ENCODE measurements around the gene DNMT3A. TPM values are rescaled to one million over a fixed set of nuclear protein-coding genes. Genes with fewer than 3 reads are reported as not detected.

DNMT3A gene
- total RNA-seq, 2 donors from 2014 or later: 17.7 to 24.3 TPM

GRCh38 chr2:25270061-25270460 lies 71.7 kb downstream of the DNMT3A start:
- Histone ChIP-seq H3K27ac (no peak overlapping the region), H3K36me3 (peaks cover 21% of the 10 kb centered on the region), H3K27me3 (replicated peaks; ENCODE audit: insufficient read depth) (no peaks in the 10 kb centered on the region), H3K4me1 (ENCODE audit: control insufficient read depth in 1 of 2, low read depth in 2 of 2) (peaks cover 0 to 3% of the 10 kb centered on the region in 2 donors), H3K4me3 (no peak overlapping the region), H3K9me3 (no peaks in the 10 kb centered on the region)
- DNase-seq (ENCODE audit: low spot score) (no peak), ATAC-seq (ENCODE audit: insufficient number of reproducible peaks, low FRiP score, low read depth) (no peak)
- TF ChIP-seq CTCF (IDR thresholded peaks at IDR 0.05): no peak

- DNase-seq (ENCODE audit: low spot score): no peak
- TF ChIP-seq CTCF (IDR thresholded peaks at IDR 0.05): no peak
- peaks cover 21% of the 10 kb centered on the region for H3K36me3 ChIP-seq
These were observed 72.5 kb downstream of the DNMT3A start for GRCh38 chr2:25269233-25269632.

GRCh38 chr2:25268139-25268538 lies 73.6 kb downstream of the DNMT3A start:
- Histone ChIP-seq H3K4me3 (no peak overlapping the region), H3K4me1 (ENCODE audit: control insufficient read depth in 1 of 2, low read depth in 2 of 2) (no peaks in the 10 kb centered on the region), H3K27me3 (replicated peaks; ENCODE audit: insufficient read depth) (no peaks in the 10 kb centered on the region), H3K9me3 (no peaks in the 10 kb centered on the region), H3K36me3 (peaks cover 21% of the 10 kb centered on the region), H3K27ac (no peak overlapping the region)
- ATAC-seq (ENCODE audit: insufficient number of reproducible peaks, low FRiP score, low read depth) (no peak), DNase-seq (ENCODE audit: low spot score) (no peak)
- no peak for TF ChIP-seq CTCF (IDR thresholded peaks at IDR 0.05)

More at GRCh38 chr2:25269233-25269632, 72.5 kb downstream of the DNMT3A start:
- Histone ChIP-seq H3K4me3 (no peak overlapping the region), H3K9me3 (no peaks in the 10 kb centered on the region), H3K27ac (no peak overlapping the region), H3K4me1 (ENCODE audit: control insufficient read depth in 1 of 2, low read depth in 2 of 2) (no peaks in the 10 kb centered on the region), H3K27me3 (replicated peaks; ENCODE audit: insufficient read depth) (no peaks in the 10 kb centered on the region)
- no peak for ATAC-seq (ENCODE audit: insufficient number of reproducible peaks, low FRiP score, low read depth)

- Histone ChIP-seq H3K27me3 (replicated peaks; ENCODE audit: insufficient read depth) (no peaks in the 10 kb centered on the region), H3K36me3 (peaks cover 21% of the 10 kb centered on the region), H3K4me3 (no peak overlapping the region), H3K4me1 (ENCODE audit: control insufficient read depth in 1 of 2, low read depth in 2 of 2) (no peaks in the 10 kb centered on the region), H3K27ac (no peak overlapping the region), H3K9me3 (no peaks in the 10 kb centered on the region)
- DNase-seq (ENCODE audit: low spot score): no peak
- no peak for ATAC-seq (ENCODE audit: insufficient number of reproducible peaks, low FRiP score, low read depth)
- TF ChIP-seq CTCF (IDR thresholded peaks at IDR 0.05): no peak
These were observed 75.3 kb downstream of the DNMT3A start for GRCh38 chr2:25266399-25266798.

GRCh38 chr2:25265802-25266201 lies 75.9 kb downstream of the DNMT3A start:
- no peak for TF ChIP-seq CTCF (IDR thresholded peaks at IDR 0.05)
- DNase-seq (ENCODE audit: low spot score): no peak
- no peak for ATAC-seq (ENCODE audit: insufficient number of reproducible peaks, low FRiP score, low read depth)
- H3K4me1 ChIP-seq (ENCODE audit: control insufficient read depth in 1 of 2, low read depth in 2 of 2): no peaks in the 10 kb centered on the region
- H3K27me3 ChIP-seq (replicated peaks; ENCODE audit: insufficient read depth): no peaks in the 10 kb centered on the region
- peaks cover 21% of the 10 kb centered on the region for H3K36me3 ChIP-seq
- H3K9me3 ChIP-seq: no peaks in the 10 kb centered on the region
- H3K27ac ChIP-seq: no peak overlapping the region
- H3K4me3 ChIP-seq: no peak overlapping the region

All from thoracic aorta (tissue), 2 donors.